Calu3 (cell line): ENCODE measurements around the gene ARHGEF38. TPM values are rescaled to one million over a fixed set of nuclear protein-coding genes. Genes with fewer than 3 reads are reported as not detected.
"Not testable (repeated sequence)": the region's sequence is repeated elsewhere in the genome, so short reads cannot be mapped to it uniquely, and the experiment has no call there.

ENCODE experiments used
- BruUV-seq: library from RNA; stranded (reverse); fragments of 400-500 nt; replicated peaks from 2 replicates; lab custom pipeline; 2021; lab: Mats Ljungman, UMichigan
- CTCF ChIA-PET: fragments of 300-600 bp; sonication (Branson Sonifier 250); formaldehyde crosslinking; loops from one replicate; lab custom pipeline; 2022; ENCODE audit warnings: antibody characterized with exemption; lab: Charles Lee
- DNase-seq: peaks from one replicate; pipeline ENCODE4 v3.0.0; 2022
- H3K27ac Mint-ChIP-seq: one replicate; pipeline ENCODE4 v1.8.0; 2022; ENCODE audit warnings: mixed read lengths; ENCODE audit not compliant: unreplicated experiment
- H3K27me3 Mint-ChIP-seq: one replicate; pipeline ENCODE4 v1.8.0; 2022; ENCODE audit warnings: mixed read lengths; ENCODE audit not compliant: unreplicated experiment
- H3K36me3 Mint-ChIP-seq: one replicate; pipeline ENCODE4 v1.8.0; 2022; ENCODE audit warnings: mild to moderate bottlenecking, moderate library complexity, mixed read lengths; ENCODE audit not compliant: insufficient read depth, unreplicated experiment
- H3K4me1 Mint-ChIP-seq: one replicate; pipeline ENCODE4 v1.8.0; 2022; ENCODE audit warnings: mild to moderate bottlenecking, low read depth, mixed read lengths; ENCODE audit not compliant: unreplicated experiment
- H3K4me3 Mint-ChIP-seq: one replicate; pipeline ENCODE4 v1.8.0; 2022; ENCODE audit warnings: mild to moderate bottlenecking, low read depth, moderate library complexity, mixed read lengths; ENCODE audit not compliant: unreplicated experiment
- H3K9me3 Mint-ChIP-seq: one replicate; pipeline ENCODE4 v1.8.0; 2022; ENCODE audit warnings: low read depth, mixed read lengths; ENCODE audit not compliant: unreplicated experiment
- CTCF ChIP-seq: fragments of 200-600 bp; IDR thresholded peaks from one replicate; pipeline ENCODE4 v1.8.0; 2022; ENCODE audit warnings: antibody characterized with exemption; ENCODE audit not compliant: unreplicated experiment
- intact Hi-C: fragments of 100-400 bp; cut with micrococcal nuclease; formaldehyde crosslinking; loops from one replicate; pipeline ENCODE4 v1.10.0; 2022; ENCODE audit not compliant: unreplicated experiment
- total RNA-seq: library from RNA; stranded (reverse); gene quantifications from 2 replicates; pipeline ENCODE4 v1.2.3, GENCODE V29; 2022

The ARHGEF38 gene
- total RNA-seq, 1 experiment from 2014 or later: 16.6 TPM

- intact Hi-C loops: loop anchor here (1.0 to 10.0 kb wide), 5 partner anchors 180 to 487 kb away; partner anchors contain the start of gene NPNT
- no TSS peak for BruUV-seq
- H3K4me1 Mint-ChIP-seq: peaks cover 14% of the 10 kb centered on the region
Measured at GRCh38 chr4:105714932-105715331, 162.5 kb downstream of the ARHGEF38 start.

GRCh38 chr4:105715692-105716278, 163.4 kb downstream of the ARHGEF38 start:
- H3K9me3 Mint-ChIP-seq: no peaks in the 10 kb centered on the region
- no peak for DNase-seq
- no peak overlapping the region for H3K27ac Mint-ChIP-seq
- no peak for TF ChIP-seq CTCF
- intact Hi-C loops: loop anchor here (1.0 to 10.0 kb wide), 4 partner anchors 179 to 349 kb away; partner anchors contain the start of gene NPNT
- CTCF ChIA-PET: interaction anchor here (0.8 to 2.7 kb wide), 2 partner anchors 51 to 195 kb away, joined by 3 to 10 read pairs; no protein-coding TSS in a partner anchor
- no peak overlapping the region for H3K4me3 Mint-ChIP-seq
- H3K27me3 Mint-ChIP-seq: no peaks in the 10 kb centered on the region
- H3K4me1 Mint-ChIP-seq: peaks cover 14% of the 10 kb centered on the region
- BruUV-seq: no TSS peak
- H3K36me3 Mint-ChIP-seq: no peaks in the 10 kb centered on the region

More at GRCh38 chr4:105714932-105715331, 162.5 kb downstream of the ARHGEF38 start:
- H3K27me3 Mint-ChIP-seq: no peaks in the 10 kb centered on the region
- H3K27ac Mint-ChIP-seq: no peak overlapping the region
- CTCF ChIA-PET: interaction anchor here (0.5 to 2.7 kb wide), 3 partner anchors 50 to 466 kb away, joined by 3 to 10 read pairs (median 3); no protein-coding TSS in a partner anchor
- no peaks in the 10 kb centered on the region for H3K36me3 Mint-ChIP-seq
- DNase-seq: no peak
- H3K9me3 Mint-ChIP-seq: no peaks in the 10 kb centered on the region
- H3K4me3 Mint-ChIP-seq: no peak overlapping the region
- TF ChIP-seq CTCF: no peak

GRCh38 chr4:105719204-105719603, 166.8 kb downstream of the ARHGEF38 start:
- no peak for DNase-seq
- Mint-ChIP-seq H3K36me3 (no peaks in the 10 kb centered on the region), H3K27ac (no peak overlapping the region), H3K27me3 (no peaks in the 10 kb centered on the region), H3K9me3 (no peaks in the 10 kb centered on the region), H3K4me1 (no peaks in the 10 kb centered on the region), H3K4me3 (no peak overlapping the region)
- CTCF ChIA-PET: no interaction called here
- BruUV-seq: no TSS peak
- TF ChIP-seq CTCF: no peak
- intact Hi-C loops: loop anchor here (10.0 kb wide), 2 partner anchors 176 to 346 kb away; partner anchors contain the start of gene NPNT

GRCh38 chr4:105725623-105726022, 173.2 kb downstream of the ARHGEF38 start:
- TF ChIP-seq CTCF: no peak
- CTCF ChIA-PET: no interaction called here
- Mint-ChIP-seq H3K27ac (no peak overlapping the region), H3K27me3 (no peaks in the 10 kb centered on the region), H3K9me3 (no peaks in the 10 kb centered on the region), H3K36me3 (peaks cover 4% of the 10 kb centered on the region), H3K4me1 (no peaks in the 10 kb centered on the region), H3K4me3 (no peak overlapping the region)
- intact Hi-C loops: no loop called here
- no peak for DNase-seq
- BruUV-seq: no TSS peak

GRCh38 chr4:105729895-105730294, 177.5 kb downstream of the ARHGEF38 start:
- H3K4me3 Mint-ChIP-seq, intact Hi-C loops, H3K9me3 Mint-ChIP-seq, H3K4me1 Mint-ChIP-seq, H3K27me3 Mint-ChIP-seq, CTCF ChIA-PET, H3K27ac Mint-ChIP-seq, DNase-seq, H3K36me3 Mint-ChIP-seq, BruUV-seq: not testable (repeated sequence)
